ENCODE data around the gene ATP6V1F. TPM values are rescaled to one million over a fixed set of nuclear protein-coding genes. Genes with fewer than 3 reads are reported as not detected.
A peak's percentile ranks its signal among the peaks of the same experiment; 100 is the strongest.

The ATP6V1F gene
- polyA plus RNA-seq, 1 experiment, result 150 TPM

GRCh38 chr7:128841171-128841690 lies 21.4 kb upstream of the ATP6V1F start:
- DNase-seq (ENCODE audit: low read depth, low spot score), result no peak
- TF ChIP-seq CTCF (IDR thresholded peaks at IDR 0.05; ENCODE audit: low read depth, low read length), result no peak
- Histone ChIP-seq H3K27ac (ENCODE audit: low read depth, low read length) (no peak overlapping the region), H3K4me3 (ENCODE audit: low read depth, low read length) (no peak overlapping the region), H3K9me3 (ENCODE audit: control insufficient read depth, insufficient read depth, low read length) (no peaks in the 10 kb centered on the region; the same call in 1 of the 2 replicates), H3K27me3 (ENCODE audit: control insufficient read depth, insufficient read depth, low read length) (no peaks in the 10 kb centered on the region)
- CTCF ChIA-PET, result no interaction called here
- POLR2A ChIA-PET, result no interaction called here

GRCh38 chr7:128841921-128842673 lies 20.6 kb upstream of the ATP6V1F start:
- peak; percentile 66 for TF ChIP-seq CTCF (IDR thresholded peaks at IDR 0.05; ENCODE audit: low read depth, low read length)
- no peaks in the 10 kb centered on the region; the same call in 1 of the 2 replicates for H3K9me3 ChIP-seq (ENCODE audit: control insufficient read depth, insufficient read depth, low read length)
- ChIA-PET CTCF (interaction anchor here (1.0 to 1.8 kb wide), 2 partner anchors 10 to 103 kb away, joined by 3 to 14 read pairs; no protein-coding TSS in a partner anchor), POLR2A (interaction anchor here (0.5 to 0.8 kb wide), 3 partner anchors 10 to 85 kb away, joined by 3 to 5 read pairs (median 5); no protein-coding TSS in a partner anchor)
- H3K27me3 ChIP-seq (ENCODE audit: control insufficient read depth, insufficient read depth, low read length), result no peaks in the 10 kb centered on the region
- no peak overlapping the region for H3K27ac ChIP-seq (ENCODE audit: low read depth, low read length)
- no peak overlapping the region for H3K4me3 ChIP-seq (ENCODE audit: low read depth, low read length)
- DNase-seq (ENCODE audit: low read depth, low spot score), result no peak

GRCh38 chr7:128842674-128843641 lies 19.7 kb upstream of the ATP6V1F start:
- ChIA-PET POLR2A (interaction anchor here (0.5 to 0.8 kb wide), 2 partner anchors 10 to 12 kb away, joined by 5 read pairs; no protein-coding TSS in a partner anchor), CTCF (interaction anchor here (1.0 to 1.8 kb wide), 2 partner anchors 11 to 103 kb away, joined by 3 to 14 read pairs; no protein-coding TSS in a partner anchor)
- Histone ChIP-seq H3K27me3 (ENCODE audit: control insufficient read depth, insufficient read depth, low read length) (no peaks in the 10 kb centered on the region), H3K4me3 (ENCODE audit: low read depth, low read length) (no peak overlapping the region), H3K27ac (ENCODE audit: low read depth, low read length) (no peak overlapping the region), H3K9me3 (ENCODE audit: control insufficient read depth, insufficient read depth, low read length) (no peaks in the 10 kb centered on the region; the same call in 1 of the 2 replicates)
- DNase-seq (ENCODE audit: low read depth, low spot score), result no peak
- no peak for TF ChIP-seq CTCF (IDR thresholded peaks at IDR 0.05; ENCODE audit: low read depth, low read length)

GRCh38 chr7:128843938-128844621 lies 18.6 kb upstream of the ATP6V1F start:
- Histone ChIP-seq H3K9me3 (ENCODE audit: control insufficient read depth, insufficient read depth, low read length) (no peaks in the 10 kb centered on the region; the same call in 1 of the 2 replicates), H3K27me3 (ENCODE audit: control insufficient read depth, insufficient read depth, low read length) (no peaks in the 10 kb centered on the region), H3K27ac (ENCODE audit: low read depth, low read length) (peak overlapping the region; percentile 11), H3K4me3 (ENCODE audit: low read depth, low read length) (no peak overlapping the region)
- TF ChIP-seq CTCF (IDR thresholded peaks at IDR 0.05; ENCODE audit: low read depth, low read length), result no peak
- no peak for DNase-seq (ENCODE audit: low read depth, low spot score)
- ChIA-PET CTCF (no interaction called here), POLR2A (no interaction called here)

All from AG04450 (cell line).